PC-9 (cell line): ENCODE results near the gene UGT1A5.

ENCODE experiments used
- EZH2 ChIP-seq: fragments of 200-600 bp; sonication (generic); IDR thresholded peaks from 2 replicates; pipeline ENCODE4 v1.8.0; 2017; ENCODE audit warnings: antibody characterized with exemption, low read depth
- TF ChIP-seq, protein P1 (sequence below): fragments of 200-600 bp; sonication (generic); conservative IDR thresholded peaks from 2 replicates; pipeline ENCODE4 v1.6.1; 2017; ENCODE audit warnings: mixed run types, antibody characterized with exemption, mild to moderate bottlenecking, moderate library complexity

DNA sequence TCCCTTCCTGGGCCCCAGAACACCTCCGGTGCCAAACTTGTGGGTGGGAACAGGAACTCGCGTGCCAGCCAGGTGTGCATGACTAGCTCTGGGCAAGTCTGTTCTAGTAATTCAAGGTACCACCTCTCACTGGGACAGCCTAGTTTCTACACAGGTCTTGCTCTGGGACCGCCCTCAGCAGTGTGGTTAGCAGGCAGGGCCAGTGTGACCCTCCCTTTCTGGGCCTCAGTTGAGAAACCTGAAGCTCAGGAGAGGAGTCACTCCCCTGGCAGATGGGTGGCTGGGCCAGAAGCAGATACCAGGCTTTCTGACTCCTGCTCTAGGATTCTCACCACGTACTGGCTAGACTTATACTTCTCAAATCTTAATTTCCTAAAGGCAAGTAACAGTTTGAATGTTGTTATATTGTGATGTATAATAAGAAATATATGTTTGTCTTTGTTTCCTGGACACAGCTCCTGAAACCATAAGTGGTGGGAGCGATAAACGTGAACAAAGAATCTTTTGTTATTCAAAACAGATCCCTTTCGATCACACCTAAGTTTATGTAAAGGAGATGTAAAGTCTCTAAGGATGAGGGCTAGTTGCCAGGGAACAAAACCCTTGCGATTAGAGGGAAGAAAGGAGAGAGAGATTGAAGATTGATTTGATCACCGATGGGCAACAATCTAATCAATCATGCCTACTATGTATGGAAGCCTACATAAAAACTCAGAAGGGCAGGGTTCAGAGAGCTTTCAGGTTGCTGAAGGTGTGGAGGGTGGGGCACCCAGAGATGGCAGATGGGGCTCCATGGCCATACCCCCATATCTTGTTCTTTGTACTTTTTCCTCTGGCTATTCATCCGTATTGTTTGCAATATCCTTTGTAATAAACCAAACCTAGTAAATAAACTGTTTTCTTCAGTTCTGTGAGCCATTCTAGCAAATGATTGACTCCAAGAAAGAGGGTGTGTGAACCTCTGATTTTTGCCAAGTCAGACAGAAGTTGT lies 21.0 kb upstream of the UGT1A5 start:
- TF ChIP-seq, protein P1, sequence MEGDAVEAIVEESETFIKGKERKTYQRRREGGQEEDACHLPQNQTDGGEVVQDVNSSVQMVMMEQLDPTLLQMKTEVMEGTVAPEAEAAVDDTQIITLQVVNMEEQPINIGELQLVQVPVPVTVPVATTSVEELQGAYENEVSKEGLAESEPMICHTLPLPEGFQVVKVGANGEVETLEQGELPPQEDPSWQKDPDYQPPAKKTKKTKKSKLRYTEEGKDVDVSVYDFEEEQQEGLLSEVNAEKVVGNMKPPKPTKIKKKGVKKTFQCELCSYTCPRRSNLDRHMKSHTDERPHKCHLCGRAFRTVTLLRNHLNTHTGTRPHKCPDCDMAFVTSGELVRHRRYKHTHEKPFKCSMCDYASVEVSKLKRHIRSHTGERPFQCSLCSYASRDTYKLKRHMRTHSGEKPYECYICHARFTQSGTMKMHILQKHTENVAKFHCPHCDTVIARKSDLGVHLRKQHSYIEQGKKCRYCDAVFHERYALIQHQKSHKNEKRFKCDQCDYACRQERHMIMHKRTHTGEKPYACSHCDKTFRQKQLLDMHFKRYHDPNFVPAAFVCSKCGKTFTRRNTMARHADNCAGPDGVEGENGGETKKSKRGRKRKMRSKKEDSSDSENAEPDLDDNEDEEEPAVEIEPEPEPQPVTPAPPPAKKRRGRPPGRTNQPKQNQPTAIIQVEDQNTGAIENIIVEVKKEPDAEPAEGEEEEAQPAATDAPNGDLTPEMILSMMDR = no peak
- no peak for TF ChIP-seq EZH2
